ENCODE results near the gene HDDC2. TPM values are rescaled to one million over a fixed set of nuclear protein-coding genes. Genes with fewer than 3 reads are reported as not detected.

The HDDC2 gene
- total RNA-seq, 1 donor from 2014 or later, result 88.8 TPM

Other genes starting within 250 kb of the HDDC2 start
- gene TPD52L1, start 148.2 kb downstream of the HDDC2 start, total RNA-seq, result 91.0 TPM